HG03135 (cell line): ENCODE results near the gene NRN1.

ENCODE experiments used
- ATAC-seq: cut with Tn5 transposase; IDR thresholded peaks from one replicate; pipeline ENCODE4 v1.9.1; 2021; ENCODE audit warnings: mild to moderate bottlenecking, moderate library complexity; ENCODE audit not compliant: unreplicated experiment

The NRN1 gene

DNA sequence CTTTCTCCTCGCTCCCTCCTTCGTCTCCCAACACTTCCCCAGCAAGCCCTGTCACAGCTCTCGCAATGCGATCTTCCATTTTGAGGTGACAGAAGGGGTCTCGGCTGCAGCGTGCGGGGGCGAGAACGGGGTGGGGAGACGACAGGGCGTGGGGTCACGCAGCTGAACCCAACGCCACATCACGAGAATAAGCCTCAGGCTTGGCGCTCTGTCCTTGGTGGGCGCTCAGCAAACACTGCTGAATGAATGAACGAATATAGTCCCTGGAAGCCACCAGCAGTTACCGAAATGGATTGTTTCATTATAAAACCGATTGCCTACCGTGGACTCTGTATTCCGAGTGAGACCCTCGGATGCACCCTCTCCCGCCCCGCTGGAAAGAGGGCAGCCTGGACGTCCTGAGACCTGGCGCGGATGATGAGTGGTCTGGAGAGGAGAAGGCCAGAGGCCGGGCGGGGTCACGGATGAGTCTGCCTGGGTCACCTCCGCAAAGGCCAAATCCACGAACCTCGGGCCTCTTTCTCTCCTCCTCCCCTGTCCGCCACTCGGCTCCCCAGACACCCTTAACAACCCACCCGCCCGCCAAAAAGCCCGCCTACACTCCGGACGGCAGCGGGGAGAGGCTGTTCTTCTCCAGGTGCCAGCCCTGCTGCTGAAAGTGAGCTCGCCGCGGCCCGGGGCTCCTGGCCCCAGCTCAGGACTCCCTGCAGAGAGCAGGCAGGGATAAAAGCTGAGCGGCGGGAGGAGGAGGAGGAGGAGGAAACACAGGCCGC lies 3.7 kb downstream of the NRN1 start:
- no peak for ATAC-seq

DNA sequence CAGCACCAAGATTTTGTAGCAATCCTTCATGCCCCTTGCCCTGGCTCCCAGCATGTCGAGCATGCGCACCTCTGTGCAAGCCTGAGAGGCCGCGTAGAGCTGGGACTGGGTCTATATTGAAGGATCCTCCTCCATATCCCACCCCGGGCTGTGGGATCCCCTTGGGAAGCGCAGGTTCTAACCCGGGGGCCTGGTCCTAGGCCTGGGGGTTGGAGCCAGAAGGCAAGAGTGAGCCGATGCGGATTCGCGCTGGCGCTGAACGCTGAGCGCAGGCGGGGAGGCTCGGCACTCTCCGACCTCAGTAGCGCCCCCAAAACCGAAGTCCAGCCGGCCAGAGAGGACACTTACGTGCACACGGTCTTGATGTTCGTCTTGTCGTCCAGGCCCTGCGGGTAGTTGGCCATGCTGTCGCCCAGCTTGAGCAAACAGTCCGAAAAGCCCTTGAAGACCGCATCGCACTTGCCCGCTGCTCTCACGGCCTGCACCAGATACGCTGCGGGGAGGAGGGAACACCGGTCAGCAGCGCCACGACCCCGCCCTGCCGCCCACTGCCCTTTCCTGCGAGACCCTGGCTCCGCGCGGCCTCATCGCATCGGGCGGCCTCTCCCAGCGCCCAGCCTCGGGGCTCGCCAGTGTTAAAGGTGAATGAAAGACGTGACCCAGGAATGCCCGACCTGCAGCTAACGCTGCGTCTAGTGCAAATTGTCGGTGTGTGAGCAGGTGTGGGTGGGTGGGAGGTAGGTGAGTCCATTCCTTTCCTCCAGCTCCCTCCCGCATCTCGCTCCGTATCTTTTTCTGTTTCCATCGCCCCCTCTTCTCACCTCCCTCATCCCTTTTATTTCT lies 4.5 kb downstream of the NRN1 start:
- no peak for ATAC-seq

DNA sequence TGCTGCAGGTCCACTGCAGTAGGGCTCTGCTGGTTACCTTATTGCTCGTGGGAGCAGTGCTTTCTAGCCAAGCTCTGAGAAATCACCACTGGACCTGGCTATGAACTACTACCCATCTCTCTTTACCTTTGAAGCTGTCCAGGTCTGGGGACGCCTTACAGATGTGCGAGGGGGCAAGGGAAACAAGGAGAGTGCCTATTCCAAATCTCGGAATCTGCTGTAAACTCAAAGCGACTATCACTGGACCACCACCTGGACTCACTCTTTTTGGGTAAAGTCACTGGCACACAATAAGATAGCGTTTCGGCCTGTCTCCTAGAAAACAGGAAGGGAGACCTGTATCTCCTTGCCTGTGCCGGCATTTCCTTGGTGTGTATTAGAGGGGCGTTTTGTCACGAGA lies 5.3 kb downstream of the NRN1 start:
- ATAC-seq, result no peak

DNA sequence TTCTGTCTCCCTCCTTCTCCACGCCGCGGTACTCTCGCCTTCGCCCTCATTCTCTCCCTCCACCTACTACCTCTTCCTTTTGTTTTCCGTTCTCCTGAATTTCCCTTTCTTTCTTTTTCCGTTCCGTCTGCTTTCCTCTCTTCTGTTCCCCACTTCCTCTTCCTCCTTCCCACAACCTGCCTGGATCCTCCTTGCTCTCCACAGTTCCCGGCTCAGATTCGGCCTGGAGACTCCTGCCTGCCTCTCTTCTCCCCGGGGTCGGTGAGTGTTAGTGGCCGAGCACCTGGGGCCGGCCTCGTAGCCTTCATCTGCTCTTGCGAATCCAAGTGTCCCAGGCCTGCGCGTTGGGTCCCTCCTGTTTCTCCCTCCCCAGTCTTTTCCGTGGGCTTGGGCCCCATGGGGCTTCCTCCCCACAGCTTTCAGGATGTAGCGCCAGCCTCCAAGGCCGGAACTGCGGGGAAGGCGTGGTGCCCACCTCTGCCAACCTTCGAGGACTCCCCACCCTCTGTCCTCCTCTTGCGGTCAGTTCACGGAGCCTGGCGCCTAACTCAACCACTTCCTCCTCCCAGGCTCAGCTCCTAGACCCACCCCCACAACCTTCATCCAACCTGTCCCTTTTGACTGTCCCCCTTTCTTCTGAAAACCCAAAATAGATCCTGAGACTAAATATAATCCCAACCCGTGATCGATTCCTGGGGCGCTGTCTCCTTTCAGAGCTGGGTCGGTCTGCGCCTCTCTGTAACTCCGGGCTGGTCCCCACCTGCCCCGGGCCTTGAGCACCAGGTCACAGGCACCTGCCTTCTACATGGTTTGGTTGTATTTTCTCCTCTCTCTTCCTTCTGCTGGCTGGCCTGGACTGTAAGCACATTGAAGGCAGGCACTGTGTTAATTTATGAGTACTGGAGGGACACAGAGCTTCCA lies 6.8 kb downstream of the NRN1 start:
- no peak for ATAC-seq

DNA sequence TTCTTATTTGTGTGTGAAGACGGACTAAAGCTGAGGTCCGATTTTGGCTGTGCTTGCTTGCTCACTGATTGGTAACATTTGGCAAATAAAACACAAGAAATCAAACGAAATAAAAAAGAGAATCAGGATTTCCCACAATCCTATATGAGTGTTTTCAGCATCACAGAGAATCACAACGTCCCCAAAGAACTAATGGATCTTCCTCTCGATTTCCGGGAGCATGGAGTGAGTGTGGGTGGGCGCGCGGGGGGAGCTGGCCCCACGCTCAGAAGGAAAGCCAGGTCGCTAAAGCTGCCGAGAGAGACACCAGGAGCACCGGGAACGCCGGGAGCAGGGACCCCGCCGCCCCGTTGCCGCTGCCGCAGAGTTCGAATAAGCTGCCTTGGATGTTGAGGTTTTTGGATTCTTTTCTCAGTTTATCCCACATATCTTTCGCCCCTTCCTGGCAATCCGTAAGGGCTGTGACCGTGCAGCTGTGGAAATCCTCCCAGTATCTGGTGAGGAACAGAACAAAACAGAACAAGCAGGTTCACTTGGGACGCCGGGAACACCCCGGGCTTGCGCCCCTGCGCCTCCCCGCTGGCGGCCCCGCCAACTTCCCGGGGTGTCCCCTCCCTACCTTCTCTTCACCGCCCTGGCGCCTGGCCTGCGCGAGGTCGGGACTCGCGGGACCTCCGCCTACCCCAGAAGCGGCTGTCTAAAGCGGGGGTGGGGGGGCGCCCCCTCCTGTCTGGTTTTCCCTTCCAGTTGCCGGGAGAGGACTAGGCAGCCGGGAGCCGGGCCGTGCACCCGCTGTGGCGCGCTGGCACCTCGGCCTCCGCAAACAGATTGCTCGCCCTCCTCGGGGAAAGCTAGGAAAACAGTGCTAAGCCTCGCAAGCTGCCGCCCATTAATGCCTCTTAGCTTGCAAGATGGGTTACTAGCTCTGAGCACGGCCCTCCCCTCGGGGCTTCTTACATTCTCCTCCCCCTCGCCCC lies 7.7 kb downstream of the NRN1 start:
- no peak for ATAC-seq

DNA sequence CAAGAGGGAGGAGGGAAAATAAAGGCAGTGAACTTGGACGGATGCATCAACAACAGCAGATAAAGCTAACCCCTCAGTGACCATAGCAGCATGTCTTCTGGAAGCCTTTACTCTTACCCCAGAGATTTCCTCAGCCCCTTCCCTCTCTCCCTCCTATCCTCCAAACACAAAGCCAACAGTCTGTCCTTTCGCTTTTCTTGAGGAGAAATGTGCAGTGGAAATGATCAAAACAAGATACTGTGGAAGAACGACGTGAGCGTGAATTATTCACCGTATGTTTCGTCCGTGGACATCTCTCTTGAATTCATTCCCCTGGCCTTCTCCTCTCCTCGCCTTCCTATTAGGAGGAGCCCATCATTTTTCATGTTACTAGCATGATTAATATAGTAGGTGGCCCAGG lies 8.5 kb downstream of the NRN1 start:
- no peak for ATAC-seq

DNA sequence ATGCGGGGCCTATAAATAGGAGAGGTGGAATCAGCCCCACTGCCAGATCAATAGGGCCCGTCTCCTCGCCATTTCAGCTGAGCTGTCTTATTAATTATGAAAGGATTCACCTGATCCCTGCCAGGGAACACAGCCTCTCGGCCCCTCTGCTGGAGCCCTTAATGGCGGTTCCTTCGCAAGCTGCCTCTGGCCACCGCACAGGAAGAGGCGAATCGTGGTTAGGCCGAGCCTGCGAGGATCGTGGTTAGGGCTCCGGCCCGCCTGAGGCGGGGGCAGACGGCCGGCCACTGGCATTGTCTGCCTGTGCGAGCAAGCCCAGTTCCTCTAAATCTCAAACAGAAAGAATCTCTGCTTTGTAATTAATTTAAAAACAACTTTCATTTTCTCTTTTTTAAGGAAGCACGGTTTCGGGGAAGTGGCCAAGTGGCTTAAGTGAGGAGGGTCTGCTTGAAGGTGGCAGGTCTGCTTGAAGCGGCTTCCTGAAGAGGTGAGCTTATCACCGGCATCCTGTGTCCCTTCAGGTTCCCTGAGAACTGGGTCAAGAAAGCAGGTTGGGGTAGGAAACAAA lies 9.2 kb downstream of the NRN1 start:
- ATAC-seq, result no peak

DNA sequence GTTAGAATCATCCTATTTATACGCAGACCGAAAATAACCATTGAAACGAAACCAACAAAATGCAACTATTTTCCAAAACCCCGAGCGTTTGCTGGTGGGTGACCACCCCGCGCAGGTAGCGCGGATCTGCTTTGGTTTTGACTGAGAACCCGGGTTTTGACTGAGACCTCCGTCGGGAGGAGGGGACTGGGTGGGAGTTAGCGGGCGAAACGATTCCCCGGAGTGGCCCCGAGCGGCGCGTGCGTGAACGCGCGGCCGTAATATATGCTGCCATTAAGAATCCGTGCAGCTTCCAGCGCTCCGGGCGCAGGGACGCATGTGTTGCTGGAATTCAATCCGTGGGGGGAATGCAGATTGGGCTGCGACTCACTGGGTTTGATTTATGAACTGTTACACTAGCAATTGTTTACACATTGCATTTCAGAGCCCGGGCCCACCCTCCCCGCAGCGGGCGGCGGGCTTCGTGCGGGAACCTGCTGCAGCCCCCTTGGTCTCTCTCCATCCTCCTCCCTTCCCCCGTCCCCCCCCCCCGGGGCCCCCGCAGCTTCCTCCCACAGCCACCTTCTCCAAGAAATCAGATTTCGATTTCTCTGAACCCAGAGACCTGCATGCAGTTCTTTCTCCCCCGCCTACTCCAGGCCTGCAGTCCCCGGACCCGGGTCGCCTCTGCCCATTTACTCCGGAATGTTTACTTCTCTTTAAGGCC lies 9.9 kb downstream of the NRN1 start:
- no peak for ATAC-seq

DNA sequence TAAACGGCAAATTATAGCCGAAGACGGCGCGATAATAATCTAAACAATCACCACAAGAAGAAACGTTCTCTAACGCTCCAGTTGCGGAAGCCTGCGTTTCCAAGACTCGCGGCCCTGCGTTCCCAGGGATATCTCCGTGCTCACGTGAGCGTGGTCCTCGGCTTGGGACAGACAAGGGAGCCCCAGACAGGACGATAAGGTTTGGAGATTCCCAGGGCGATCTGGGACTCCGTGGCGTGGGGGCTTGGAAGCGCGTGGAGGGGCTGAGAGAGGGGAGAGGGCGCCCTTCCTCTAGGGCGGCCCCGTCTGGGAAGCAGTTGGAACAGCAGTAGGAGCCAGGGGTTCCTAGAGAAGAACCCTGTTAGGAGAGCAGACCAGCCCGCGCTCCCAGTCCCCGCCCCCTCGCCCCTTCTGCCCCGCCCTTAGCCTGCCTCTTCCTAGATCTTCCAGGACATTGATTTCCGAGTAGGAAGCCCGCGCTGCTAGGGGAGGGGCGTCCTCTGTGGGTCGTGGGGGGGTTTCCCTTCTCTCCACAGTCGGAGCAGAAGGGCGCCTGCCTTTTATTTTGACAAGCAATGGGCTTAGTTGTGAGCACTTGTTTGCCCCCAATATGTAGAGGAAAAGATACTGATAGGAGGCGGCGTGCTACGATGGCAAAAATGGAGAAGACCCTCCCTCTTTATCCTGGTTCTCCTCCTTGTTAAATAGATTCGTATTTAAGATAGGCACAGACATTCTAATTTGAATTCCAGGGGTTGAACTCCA lies 10.6 kb downstream of the NRN1 start:
- ATAC-seq, result no peak

DNA sequence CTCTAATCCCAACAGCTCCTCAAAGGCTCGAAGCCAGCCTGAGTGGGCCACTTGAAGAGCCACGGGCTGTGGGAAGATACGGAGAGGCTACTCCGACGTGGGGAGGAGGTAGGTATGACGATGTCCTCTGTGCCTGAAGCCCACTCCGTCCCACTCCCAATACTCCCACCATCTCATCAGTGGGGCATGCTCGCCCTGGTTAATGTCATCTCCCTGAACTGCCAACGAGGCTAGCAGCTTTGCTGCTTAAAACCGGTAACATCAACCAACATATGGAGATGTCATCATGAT lies 11.1 kb downstream of the NRN1 start:
- ATAC-seq, result no peak

DNA sequence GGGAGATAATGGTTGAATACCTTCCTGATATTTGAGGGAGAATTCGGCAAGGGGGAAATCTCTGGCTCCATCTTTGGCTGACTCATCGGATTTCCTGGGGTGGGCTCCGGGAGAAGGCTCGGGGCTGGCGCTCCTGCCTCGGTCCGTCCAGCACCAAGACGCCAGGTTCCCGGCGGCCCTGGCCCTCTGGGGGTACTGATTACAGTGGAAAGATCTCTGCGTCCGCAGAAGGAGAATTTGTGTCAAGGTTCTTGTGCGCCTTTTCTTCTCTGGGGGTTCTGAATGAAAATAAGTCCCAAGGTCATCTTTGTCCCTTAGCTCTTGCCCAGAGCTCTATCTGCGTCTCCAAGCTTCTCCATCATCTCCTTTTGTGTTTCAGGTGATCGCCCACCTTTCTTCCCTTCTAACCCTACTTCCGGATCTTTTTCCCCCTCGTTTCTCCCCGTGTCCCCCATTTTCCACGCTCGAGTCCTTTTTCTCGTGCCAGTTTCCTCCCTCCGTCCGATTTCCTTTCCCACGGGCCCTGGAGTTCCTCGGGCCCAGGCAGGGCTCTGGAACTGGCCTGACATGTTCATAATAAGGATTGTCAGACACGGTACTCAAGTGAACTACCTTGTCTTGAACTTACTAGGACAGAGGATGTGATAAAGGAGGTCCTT lies 11.6 kb downstream of the NRN1 start:
- ATAC-seq, result no peak

DNA sequence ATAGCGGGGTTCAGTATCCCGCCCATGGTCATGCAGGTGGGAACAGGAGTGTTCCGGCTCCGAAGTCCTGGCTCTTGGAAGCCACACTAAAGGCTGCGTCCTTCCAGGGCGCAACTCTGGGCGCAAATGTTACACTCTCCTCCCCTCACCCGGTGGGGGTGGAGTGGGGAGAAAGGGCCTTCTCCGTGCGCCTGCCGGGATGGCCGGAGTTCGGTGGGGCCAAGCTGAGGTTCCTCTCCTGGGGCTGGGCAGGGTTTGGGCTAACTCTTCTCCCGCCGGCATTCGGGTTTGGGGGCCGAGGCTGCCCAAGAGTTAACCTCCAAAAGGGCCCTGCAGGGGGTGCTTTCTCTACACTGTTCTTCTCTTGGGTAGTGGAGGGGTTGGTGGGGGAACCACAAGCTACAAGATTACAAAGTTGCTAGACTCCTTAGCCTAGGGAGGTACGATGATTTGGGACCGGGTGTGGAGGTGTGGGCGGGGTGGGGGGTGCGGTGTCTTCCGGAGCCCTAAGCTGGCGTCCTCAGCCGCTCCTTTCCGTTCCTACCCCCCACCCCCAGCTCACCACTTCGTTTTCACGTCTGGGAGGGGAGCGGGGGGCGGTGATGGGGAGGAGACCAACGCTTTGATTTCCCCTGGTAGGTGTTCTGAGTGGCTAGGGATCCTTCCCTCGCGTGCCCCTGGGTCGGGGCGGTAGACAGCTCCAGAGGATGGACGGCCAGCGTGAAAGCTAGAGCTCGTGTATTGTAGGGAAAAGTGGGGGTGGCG lies 12.3 kb downstream of the NRN1 start:
- no peak for ATAC-seq

DNA sequence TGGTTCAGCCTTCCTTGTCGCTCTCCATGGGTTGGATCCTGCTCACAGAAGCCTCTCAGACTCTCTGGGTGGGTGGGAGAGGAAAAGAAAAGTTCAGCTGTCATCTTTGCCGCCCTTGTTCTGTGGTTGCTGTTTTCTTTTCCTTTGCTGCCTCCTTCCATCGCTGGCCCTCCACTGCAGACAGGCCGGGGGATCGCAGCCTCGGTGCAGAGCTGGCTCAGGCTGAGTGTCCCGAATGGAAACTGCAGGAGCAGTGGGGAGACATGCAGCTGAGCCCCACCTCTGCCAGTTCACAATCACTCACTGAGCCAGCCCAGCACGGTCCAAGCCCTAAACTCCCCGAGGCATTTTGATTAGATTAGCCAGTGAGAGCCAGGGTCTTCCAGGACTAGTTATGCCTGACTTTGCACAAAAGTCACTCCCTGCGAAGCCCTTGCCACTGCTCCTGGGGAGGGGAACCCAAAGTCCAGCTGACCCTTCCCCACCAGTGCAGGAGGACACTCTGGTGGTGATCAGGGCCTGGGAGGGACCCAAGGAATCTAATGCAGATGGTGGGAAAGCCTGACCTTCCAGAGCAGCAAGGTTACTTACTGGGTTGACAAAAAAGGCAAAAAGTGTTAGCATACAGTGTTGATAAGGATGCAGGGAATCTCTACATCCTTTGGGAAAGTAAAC lies 14.0 kb downstream of the NRN1 start:
- ATAC-seq, result no peak

DNA sequence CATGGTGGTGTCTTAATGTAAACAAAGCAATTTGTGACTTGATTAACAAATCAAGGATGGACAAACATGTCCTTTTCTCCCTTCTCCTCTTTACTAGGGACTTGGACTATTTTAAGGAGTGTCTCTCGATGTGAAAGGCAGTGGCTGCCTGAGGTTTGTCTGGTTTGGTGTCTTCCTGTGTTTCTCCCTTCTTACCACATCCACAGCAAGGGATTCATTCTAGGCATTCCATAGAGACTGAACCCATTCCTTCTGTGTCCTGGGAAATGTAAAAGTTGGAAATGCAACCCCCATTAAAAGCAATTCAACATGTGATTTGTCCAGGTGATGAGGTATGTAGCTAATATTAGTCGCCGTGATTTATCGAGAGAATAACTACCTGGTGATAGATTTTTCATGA lies 15.9 kb downstream of the NRN1 start:
- no peak for ATAC-seq

DNA sequence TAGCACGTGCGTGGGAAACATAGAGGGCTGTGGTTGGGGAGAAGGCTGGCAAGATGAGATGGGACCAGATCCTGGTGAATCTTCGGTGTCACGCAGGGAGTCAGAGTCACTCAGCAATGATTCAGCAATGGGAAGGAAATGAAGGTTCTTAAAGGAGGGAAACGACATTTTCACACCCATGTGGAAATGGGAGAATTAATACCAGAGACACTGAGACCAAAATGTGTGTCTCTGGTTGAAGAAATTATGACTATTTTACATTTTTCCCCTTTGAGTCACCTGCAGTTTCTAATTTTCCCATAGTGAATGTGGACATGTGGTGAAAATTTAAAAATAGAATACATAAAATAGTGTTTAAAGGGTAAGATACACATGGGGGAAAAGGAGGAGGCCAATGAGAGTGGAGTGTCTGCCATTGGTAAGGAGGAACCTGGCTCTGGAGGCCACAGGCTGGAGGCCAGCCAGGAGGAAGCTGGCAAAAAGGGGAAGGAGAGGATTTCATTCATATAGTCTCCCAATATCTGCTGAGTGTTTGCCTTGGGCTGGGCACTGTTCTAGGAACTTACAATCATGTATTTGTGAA lies 17.5 kb downstream of the NRN1 start:
- no peak for ATAC-seq

DNA sequence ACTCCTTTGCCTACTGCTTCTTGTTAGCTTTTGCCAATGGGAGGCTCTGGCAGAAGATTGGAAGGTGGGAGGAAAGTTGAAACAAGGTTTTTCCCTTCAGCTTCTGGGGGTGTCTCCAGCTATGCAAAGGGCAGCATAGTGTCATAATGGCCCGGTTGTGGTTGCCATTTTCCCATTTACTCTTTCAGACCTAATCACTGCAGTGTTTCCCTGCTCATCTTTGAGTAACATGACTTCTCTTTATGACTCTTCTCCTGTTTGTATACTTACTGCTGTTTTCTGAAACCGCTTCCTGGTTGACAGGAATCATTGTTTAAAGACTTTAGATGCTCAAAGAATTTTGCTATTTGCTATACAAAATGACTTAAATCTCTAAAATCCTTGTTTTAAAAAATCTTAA lies 19.9 kb downstream of the NRN1 start:
- no peak for ATAC-seq
